Measurements from ENCODE around the gene SIT1. TPM values are rescaled to one million over a fixed set of nuclear protein-coding genes. Genes with fewer than 3 reads are reported as not detected.

The SIT1 gene
- total and polyA plus RNA-seq, 2 donors (not counting 3 experiments of a cell fraction or from before 2014, with no cell fraction given): not detected

GRCh38 chr9:35660966-35661415 lies 10.3 kb upstream of the SIT1 start:
- no peak overlapping the region for H3K4me3 ChIP-seq (replicated peaks in 1 of 3; ENCODE audit: insufficient read depth in 1 of 3, low read depth in 1 of 3, low read length in 3 of 3)
- TF ChIP-seq EZH2 (IDR thresholded peaks at IDR 0.05; ENCODE audit: borderline replicate concordance, low read depth, low read length, severe bottlenecking) (no peak), POLR2A (IDR thresholded peaks at IDR 0.05; ENCODE audit: low read depth, low read length) (no peak), CTCF (IDR thresholded peaks at IDR 0.05; ENCODE audit: extremely low read depth in 1 of 2, insufficient read depth in 1 of 2, low read depth in 1 of 2, low read length in 2 of 2) (no peak), JUN (IDR thresholded peaks at IDR 0.05; ENCODE audit: borderline replicate concordance, insufficient read depth, insufficient read length, low read depth) (no peak), FOS (IDR thresholded peaks at IDR 0.05; ENCODE audit: borderline replicate concordance, insufficient read depth, low read length) (no peak), MAX (IDR thresholded peaks at IDR 0.05; ENCODE audit: insufficient read depth, insufficient read length) (no peak), POLR2AphosphoS5 (IDR thresholded peaks at IDR 0.05; ENCODE audit: insufficient read depth, low read depth, low read length) (no peak), GATA2 (IDR thresholded peaks at IDR 0.05; ENCODE audit: insufficient read depth, insufficient read length, low read depth, low read length) (no peak), MYC (IDR thresholded peaks at IDR 0.05; ENCODE audit: low read depth, low read length) (no peak)
- peaks cover 4% of the 10 kb centered on the region for H3K79me2 ChIP-seq (ENCODE audit: control insufficient read depth, insufficient read depth, low read length)
- FAIRE-seq: no peak
- no peak overlapping the region for H2AFZ ChIP-seq (ENCODE audit: low read depth, low read length)
- peaks cover 0 to 8% of the 10 kb centered on the region in 2 experiments for H3K36me3 ChIP-seq (ENCODE audit: control insufficient read depth in 2 of 2, extremely low read depth in 1 of 2, insufficient read depth in 2 of 2, low read length in 2 of 2)
- no peak overlapping the region for H3K4me2 ChIP-seq (ENCODE audit: insufficient read depth, low read length)
- no peak overlapping the region for H3K27ac ChIP-seq (ENCODE audit: insufficient read depth, low read depth, low read length)
- DNase-seq (ENCODE audit: low read depth, low spot score): no peak
- no peaks in the 10 kb centered on the region for H4K20me1 ChIP-seq (replicated peaks; ENCODE audit: control insufficient read depth, extremely low read depth, insufficient read depth, low read length)
- no TSS peak for BruUV-seq (replicated peaks)
- H3K9me3 ChIP-seq (replicated peaks; ENCODE audit: control insufficient read depth, insufficient read depth, low read length): no peaks in the 10 kb centered on the region
- intact Hi-C loops (cut with micrococcal nuclease) (no loop called here), dilution Hi-C loops (cut with MboI; ENCODE audit: extremely low pct_ligation_motif_present, low sequenced_read_pairs) (no loop called here)
- ChIA-PET CTCF (interaction anchor here (0.8 to 10.0 kb wide), 8 partner anchors 12 to 67 kb away, joined by 3 to 227 read pairs (median 4); partner anchors contain the start of gene TPM2), POLR2A (interaction anchor here (1.2 kb wide), 1 partner anchor 29 kb away, joined by 4 read pairs; no protein-coding TSS in a partner anchor)
- H3K4me1 ChIP-seq (ENCODE audit: control insufficient read depth, extremely low read depth, insufficient read depth, low read length): peaks cover 27% of the 10 kb centered on the region
- H3K27me3 ChIP-seq (ENCODE audit: control insufficient read depth in 2 of 2, insufficient read depth in 2 of 2, low read length in 2 of 2): no peaks in the 10 kb centered on the region
- H3K9ac ChIP-seq (replicated peaks; ENCODE audit: extremely low read depth, insufficient read depth, low read length): no peak overlapping the region
- H3K9me1 ChIP-seq (replicated peaks; ENCODE audit: control insufficient read depth, extremely low read depth, insufficient read depth, low read length): no peaks in the 10 kb centered on the region

Measured in endothelial cell of umbilical vein (primary cell).